IMR-90 (cell line): ENCODE results near the gene CCL4.

ENCODE experiments used
- POLR2A ChIP-seq: IDR thresholded peaks from 2 replicates; pipeline ENCODE4 v1.6.1; 2012; ENCODE audit warnings: mild to moderate bottlenecking, low read depth, low read length
- TF ChIP-seq, protein P1 (sequence below): conservative IDR thresholded peaks from 2 replicates; pipeline ENCODE4 v1.5.1; 2012; ENCODE audit warnings: mild to moderate bottlenecking, low read depth, low read length, improper control_type of control experiment
- TF ChIP-seq, protein P2 (sequence below): fragments of 150-350 bp; IDR thresholded peaks from 2 replicates; pipeline ENCODE4 v1.6.1; 2017; ENCODE audit warnings: mild to moderate bottlenecking, antibody characterized with exemption, low read length, low read depth

DNA sequence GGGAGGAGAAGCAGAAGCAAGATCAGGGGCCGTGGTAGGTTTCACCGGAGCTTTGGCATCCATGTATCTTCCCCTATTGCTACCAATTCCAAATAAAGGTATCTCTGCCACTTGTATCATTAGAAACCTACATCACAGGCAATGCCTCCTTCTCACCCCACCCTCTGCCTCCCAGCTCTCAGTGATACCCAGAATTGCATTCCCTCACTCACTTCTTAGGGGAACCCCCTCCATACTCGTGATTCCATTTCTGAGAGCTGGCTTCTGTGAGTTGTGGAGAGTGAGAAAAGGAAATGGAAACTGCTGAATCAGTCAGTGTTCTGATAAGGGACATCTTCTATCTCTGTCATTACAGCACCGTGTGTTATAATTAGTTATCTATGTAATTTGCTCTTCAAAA is 11.4 kb upstream of the CCL4 start:
- TF ChIP-seq, protein P1, sequence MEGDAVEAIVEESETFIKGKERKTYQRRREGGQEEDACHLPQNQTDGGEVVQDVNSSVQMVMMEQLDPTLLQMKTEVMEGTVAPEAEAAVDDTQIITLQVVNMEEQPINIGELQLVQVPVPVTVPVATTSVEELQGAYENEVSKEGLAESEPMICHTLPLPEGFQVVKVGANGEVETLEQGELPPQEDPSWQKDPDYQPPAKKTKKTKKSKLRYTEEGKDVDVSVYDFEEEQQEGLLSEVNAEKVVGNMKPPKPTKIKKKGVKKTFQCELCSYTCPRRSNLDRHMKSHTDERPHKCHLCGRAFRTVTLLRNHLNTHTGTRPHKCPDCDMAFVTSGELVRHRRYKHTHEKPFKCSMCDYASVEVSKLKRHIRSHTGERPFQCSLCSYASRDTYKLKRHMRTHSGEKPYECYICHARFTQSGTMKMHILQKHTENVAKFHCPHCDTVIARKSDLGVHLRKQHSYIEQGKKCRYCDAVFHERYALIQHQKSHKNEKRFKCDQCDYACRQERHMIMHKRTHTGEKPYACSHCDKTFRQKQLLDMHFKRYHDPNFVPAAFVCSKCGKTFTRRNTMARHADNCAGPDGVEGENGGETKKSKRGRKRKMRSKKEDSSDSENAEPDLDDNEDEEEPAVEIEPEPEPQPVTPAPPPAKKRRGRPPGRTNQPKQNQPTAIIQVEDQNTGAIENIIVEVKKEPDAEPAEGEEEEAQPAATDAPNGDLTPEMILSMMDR, result no peak
- TF ChIP-seq, protein P2, sequence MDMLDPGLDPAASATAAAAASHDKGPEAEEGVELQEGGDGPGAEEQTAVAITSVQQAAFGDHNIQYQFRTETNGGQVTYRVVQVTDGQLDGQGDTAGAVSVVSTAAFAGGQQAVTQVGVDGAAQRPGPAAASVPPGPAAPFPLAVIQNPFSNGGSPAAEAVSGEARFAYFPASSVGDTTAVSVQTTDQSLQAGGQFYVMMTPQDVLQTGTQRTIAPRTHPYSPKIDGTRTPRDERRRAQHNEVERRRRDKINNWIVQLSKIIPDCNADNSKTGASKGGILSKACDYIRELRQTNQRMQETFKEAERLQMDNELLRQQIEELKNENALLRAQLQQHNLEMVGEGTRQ, result no peak
- TF ChIP-seq POLR2A, result no peak
